Erythroblast (primary cell): ENCODE measurements around the gene RNF114.

ENCODE experiments used
- GATA1 ChIP-seq: IDR thresholded peaks from 2 replicates; pipeline ENCODE4 v1.6.1; 2011; ENCODE audit warnings: low read depth, mild to moderate bottlenecking, control low read depth, low read length, moderate library complexity
- POLR2A ChIP-seq: IDR thresholded peaks from 2 replicates; pipeline ENCODE4 v1.6.1; 2011; ENCODE audit warnings: mild to moderate bottlenecking, low read length

DNA sequence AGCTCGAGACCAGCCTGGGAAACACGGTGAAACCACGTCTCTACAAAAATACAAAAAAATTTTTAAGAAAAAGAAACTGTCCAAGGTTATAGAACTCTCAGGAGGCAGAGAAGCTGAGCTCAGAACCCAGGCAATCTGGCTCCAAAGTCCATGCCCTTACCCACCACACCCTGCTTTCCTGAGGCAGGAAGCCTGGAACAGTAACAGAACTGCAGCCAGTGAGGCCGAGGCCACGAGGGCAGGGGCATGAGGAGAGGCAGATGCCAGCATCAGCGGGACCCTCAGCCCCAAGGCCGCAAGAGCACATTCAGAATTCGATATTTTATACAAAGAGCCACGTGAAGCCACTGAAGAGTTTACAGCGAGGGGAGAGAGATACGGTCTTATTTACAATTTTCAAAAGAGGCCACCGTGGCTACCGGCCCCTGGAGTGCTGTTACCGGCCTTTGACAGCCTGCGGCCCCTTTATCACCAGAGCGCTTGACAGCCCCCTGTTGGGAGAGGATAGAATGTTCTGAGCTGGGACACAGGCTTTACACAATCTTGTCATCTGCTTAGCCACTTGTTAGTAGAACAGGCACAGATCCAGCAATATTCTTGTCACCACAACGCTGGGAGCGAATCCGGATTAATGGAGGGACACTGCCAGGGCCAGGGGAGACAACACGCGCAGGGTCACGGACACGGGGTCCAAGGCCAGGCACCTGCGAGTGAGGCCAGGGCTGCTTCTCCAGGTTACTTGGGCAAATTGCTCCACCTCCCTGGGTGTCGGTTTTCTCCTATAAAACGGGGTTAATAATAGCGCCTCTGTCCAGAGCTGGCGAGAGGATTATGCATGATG, 26.5 kb upstream of the RNF114 start:
- no peak for TF ChIP-seq POLR2A
- TF ChIP-seq GATA1, result no peak
